Left ventricle myocardium inferior (tissue), 1 donor: ENCODE measurements around the gene TTC39A. TPM values are rescaled to one million over a fixed set of nuclear protein-coding genes. Genes with fewer than 3 reads are reported as not detected.

Source experiments
- DNase-seq: peaks from one replicate; pipeline ENCODE4 v3.0.0-alpha.2; 2020
- H3K27ac ChIP-seq: fragments of 200-600 bp; replicated peaks from 2 replicates; pipeline ENCODE4 v1.8.0; 2021
- H3K27me3 ChIP-seq: fragments of 200-600 bp; 2 replicates; pipeline ENCODE4 v1.8.0; 2021; ENCODE audit warnings: low read depth
- H3K36me3 ChIP-seq: fragments of 200-600 bp; 2 replicates; pipeline ENCODE4 v1.8.0; 2021
- H3K4me1 ChIP-seq: fragments of 200-600 bp; 2 replicates; pipeline ENCODE4 v1.8.0; 2021
- H3K4me3 ChIP-seq: fragments of 200-600 bp; 2 replicates; pipeline ENCODE4 v1.8.0; 2021; ENCODE audit warnings: mild to moderate bottlenecking, moderate library complexity
- H3K9me3 ChIP-seq: fragments of 200-600 bp; replicated peaks from 2 replicates; pipeline ENCODE4 v1.8.0; 2021
- CTCF ChIP-seq: fragments of 200-600 bp; IDR thresholded peaks from 2 replicates; pipeline ENCODE4 v1.8.0; 2021; ENCODE audit warnings: antibody characterized with exemption, mild to moderate bottlenecking, borderline replicate concordance
- intact Hi-C: fragments of 100-400 bp; cut with micrococcal nuclease; formaldehyde crosslinking; loops from one replicate; pipeline ENCODE4 v1.11.0; 2022
- total RNA-seq: library from RNA; stranded (reverse); fragmentation: NEBNext Ultra II Directional; extraction: Animal tissue kit (Norgen Biotek cat#: 25700); gene quantifications from one replicate; pipeline ENCODE4 v1.2.1, GENCODE V29; 2021
- donor health status: DM: no; HTN: yes; CAD: no; lungs with severe emphysema.

TTC39A gene
- total RNA-seq, 1 donor from 2014 or later: 25.7 TPM

GRCh38 chr1:51299981-51300670 is 30.2 kb downstream of the TTC39A start:
- no peak overlapping the region for H3K27ac ChIP-seq
- no peaks in the 10 kb centered on the region for H3K36me3 ChIP-seq
- H3K27me3 ChIP-seq: no peaks in the 10 kb centered on the region
- H3K4me1 ChIP-seq: peaks cover 17% of the 10 kb centered on the region
- no peak for TF ChIP-seq CTCF
- no peaks in the 10 kb centered on the region for H3K9me3 ChIP-seq
- no peak for DNase-seq
- intact Hi-C loops: no loop called here
- no peak overlapping the region for H3K4me3 ChIP-seq

GRCh38 chr1:51299185-51299885 is 31.0 kb downstream of the TTC39A start:
- no peak for TF ChIP-seq CTCF
- DNase-seq: no peak
- Histone ChIP-seq H3K9me3 (no peaks in the 10 kb centered on the region), H3K27me3 (no peaks in the 10 kb centered on the region), H3K27ac (no peak overlapping the region), H3K4me1 (peaks cover 17% of the 10 kb centered on the region), H3K4me3 (no peak overlapping the region), H3K36me3 (no peaks in the 10 kb centered on the region)
- intact Hi-C loops: no loop called here

GRCh38 chr1:51298322-51298705 is 32.0 kb downstream of the TTC39A start:
- no peak overlapping the region for H3K4me3 ChIP-seq
- peaks cover 17% of the 10 kb centered on the region for H3K4me1 ChIP-seq
- no peak overlapping the region for H3K27ac ChIP-seq
- H3K27me3 ChIP-seq: no peaks in the 10 kb centered on the region
- no peak for DNase-seq
- TF ChIP-seq CTCF: no peak
- no peaks in the 10 kb centered on the region for H3K9me3 ChIP-seq
- no peaks in the 10 kb centered on the region for H3K36me3 ChIP-seq
- intact Hi-C loops: no loop called here

- no peaks in the 10 kb centered on the region for H3K9me3 ChIP-seq
- TF ChIP-seq CTCF: no peak
- intact Hi-C loops: no loop called here
- H3K36me3 ChIP-seq: no peaks in the 10 kb centered on the region
- peak overlapping the region; percentile 27 for H3K27ac ChIP-seq
- no peaks in the 10 kb centered on the region for H3K27me3 ChIP-seq
- peaks cover 17% of the 10 kb centered on the region for H3K4me1 ChIP-seq
- H3K4me3 ChIP-seq: peak overlapping the region; percentile 67
- no peak for DNase-seq
These were observed 32.7 kb downstream of the TTC39A start for GRCh38 chr1:51297401-51298321.
